Femur (tissue), 1 donor: Measurements from ENCODE around the gene CCDC194.
"Not testable (repeated sequence)": the region's sequence is repeated elsewhere in the genome, so short reads cannot be mapped to it uniquely, and the experiment has no call there.

Experiments used
- DNase-seq: peaks from one replicate; pipeline ENCODE4 v3.0.0-alpha.2; 2017

CCDC194 gene

GRCh38 chr19:17365361-17365760 lies 28.6 kb downstream of the CCDC194 start:
- DNase-seq, result no peak

GRCh38 chr19:17363852-17364605 lies 30.0 kb downstream of the CCDC194 start:
- not testable (repeated sequence) for DNase-seq

- no peak for DNase-seq
Measured at GRCh38 chr19:17359905-17360800, 33.8 kb downstream of the CCDC194 start.

GRCh38 chr19:17358395-17358794 lies 35.6 kb downstream of the CCDC194 start:
- no peak for DNase-seq

GRCh38 chr19:17357724-17358123 lies 36.3 kb downstream of the CCDC194 start:
- no peak for DNase-seq

- DNase-seq, result no peak
Measured at GRCh38 chr19:17357078-17357666, 36.8 kb downstream of the CCDC194 start.

- DNase-seq, result no peak
Measured at GRCh38 chr19:17353386-17353785, 40.6 kb downstream of the CCDC194 start.

- no peak for DNase-seq
Measured at GRCh38 chr19:17352608-17353280, 41.3 kb downstream of the CCDC194 start.

- DNase-seq, result no peak
Measured at GRCh38 chr19:17351815-17352435, 42.1 kb downstream of the CCDC194 start.

GRCh38 chr19:17348700-17349099 lies 45.3 kb downstream of the CCDC194 start:
- peak; percentile 83 for DNase-seq

- DNase-seq, result no peak
Measured at GRCh38 chr19:17347877-17348276, 46.1 kb downstream of the CCDC194 start.

- peak; percentile 72 for DNase-seq
Measured at GRCh38 chr19:17347361-17347760, 46.6 kb downstream of the CCDC194 start.

- peak; percentile 79 for DNase-seq
Measured at GRCh38 chr19:17346109-17346671, 47.8 kb downstream of the CCDC194 start.

- no peak for DNase-seq
Measured at GRCh38 chr19:17341845-17342244, 52.2 kb downstream of the CCDC194 start.

- DNase-seq, result no peak
Measured at GRCh38 chr19:17341386-17341785, 52.6 kb downstream of the CCDC194 start.

GRCh38 chr19:17340871-17341357 lies 53.1 kb downstream of the CCDC194 start:
- no peak for DNase-seq
